CD4-positive, alpha-beta T cell treated with Interleukin-21 for 1 hour (primary cell): ENCODE data around the gene MAN1A2.
A peak's percentile ranks its signal among the peaks of the same experiment; 100 is the strongest.

Experiments
- DNase-seq: peaks from one replicate; pipeline ENCODE4 v3.0.0-alpha.2; 2020

MAN1A2 gene

DNA sequence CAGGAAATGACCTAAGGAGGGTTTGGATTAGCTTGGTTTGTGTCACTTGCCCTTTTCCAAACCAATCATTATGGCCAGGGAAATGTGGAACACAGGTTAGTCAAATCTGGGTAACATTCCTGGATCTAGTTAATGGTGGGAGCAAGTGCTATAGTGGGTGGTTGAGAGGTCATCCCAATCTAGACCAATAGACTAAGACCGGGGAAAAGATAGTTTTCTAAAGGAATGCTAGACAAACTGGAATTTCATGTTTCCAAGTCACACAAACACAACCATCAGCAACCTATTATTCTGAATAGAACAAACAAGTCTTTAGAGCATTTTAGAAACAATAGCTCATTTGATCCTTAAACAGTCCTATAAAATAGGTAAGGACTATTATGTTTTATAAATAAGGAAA is 4.3 kb upstream of the MAN1A2 start:
- no peak for DNase-seq

DNA sequence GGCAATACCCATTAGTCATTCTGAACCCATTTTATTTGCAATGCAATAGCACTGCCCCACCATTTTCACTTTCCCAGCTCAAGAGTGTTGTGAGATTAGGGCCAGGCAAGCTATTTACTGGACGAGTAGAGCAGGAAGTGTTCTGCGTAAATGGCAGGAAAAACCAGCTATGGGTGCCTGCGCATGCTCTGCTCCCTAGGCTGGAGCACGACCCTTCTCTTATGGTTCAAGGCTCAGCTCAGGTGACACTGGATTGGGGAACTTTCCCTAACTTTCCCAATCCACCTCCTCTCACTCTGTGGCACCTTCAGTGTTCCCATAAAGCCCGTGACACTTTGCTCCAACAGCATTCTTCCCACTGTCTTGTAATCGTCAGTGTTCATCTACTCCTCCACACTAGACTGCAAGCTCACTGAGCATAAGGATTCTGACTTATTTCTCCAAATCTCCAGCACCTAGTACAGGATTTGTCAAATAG is 3.6 kb upstream of the MAN1A2 start:
- DNase-seq = peak; percentile 22

DNA sequence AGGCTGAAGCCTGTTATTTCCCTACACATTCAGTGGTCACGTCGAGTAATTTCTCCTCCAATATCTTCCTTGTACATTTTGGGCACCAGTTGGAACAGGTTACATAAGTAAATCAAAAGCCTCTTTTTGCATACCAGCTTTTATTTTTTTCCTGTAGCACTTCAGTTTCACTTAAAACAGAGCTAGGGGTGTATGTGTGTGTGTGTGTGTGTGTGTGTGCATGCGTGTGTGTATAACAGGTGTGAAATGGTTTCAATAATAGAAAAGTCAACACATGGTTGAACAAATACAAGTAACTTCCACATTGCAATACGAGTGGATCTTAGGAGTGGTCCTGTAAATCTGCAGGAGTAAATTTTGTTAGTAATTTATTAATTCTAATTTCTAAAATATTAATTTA is 3.0 kb upstream of the MAN1A2 start:
- peak; percentile 26 for DNase-seq

DNA sequence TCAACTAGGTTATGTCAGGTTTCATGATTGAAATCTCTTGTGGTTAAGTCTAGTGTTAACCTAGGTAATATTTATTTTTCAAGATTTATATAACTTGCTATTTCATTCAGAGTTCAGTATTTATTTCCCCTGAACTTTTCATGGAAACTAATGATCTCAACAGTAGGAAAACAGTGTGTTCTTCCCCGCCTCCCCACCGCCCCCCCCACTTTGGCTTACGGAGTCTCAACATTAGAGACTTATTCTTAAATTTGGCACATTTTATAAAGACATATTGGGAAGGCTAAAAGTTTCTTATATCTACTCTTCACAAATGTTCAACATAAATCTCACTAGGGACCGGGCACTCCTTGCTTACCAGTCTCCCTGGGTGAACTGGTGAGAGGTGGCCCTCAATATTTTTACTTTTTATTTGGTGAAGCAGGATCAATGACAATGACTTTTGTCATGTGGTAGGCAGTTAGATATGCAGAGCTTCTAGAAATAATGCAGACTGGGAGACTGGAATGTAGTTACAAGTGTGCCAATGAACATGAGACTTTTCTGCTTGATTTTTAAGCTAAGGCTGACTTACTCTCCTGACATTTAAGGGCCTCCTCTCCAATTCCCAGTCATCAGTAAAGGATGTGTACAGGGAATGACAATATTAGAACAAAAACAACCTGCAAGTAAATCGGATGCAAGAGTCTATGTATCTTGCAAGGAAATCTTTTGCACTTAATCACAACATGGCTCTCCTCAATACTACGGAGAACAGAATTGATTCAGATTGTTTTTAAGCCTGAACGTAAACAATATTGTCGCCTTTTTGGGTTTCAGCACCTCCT is 1.7 kb upstream of the MAN1A2 start:
- no peak for DNase-seq

DNA sequence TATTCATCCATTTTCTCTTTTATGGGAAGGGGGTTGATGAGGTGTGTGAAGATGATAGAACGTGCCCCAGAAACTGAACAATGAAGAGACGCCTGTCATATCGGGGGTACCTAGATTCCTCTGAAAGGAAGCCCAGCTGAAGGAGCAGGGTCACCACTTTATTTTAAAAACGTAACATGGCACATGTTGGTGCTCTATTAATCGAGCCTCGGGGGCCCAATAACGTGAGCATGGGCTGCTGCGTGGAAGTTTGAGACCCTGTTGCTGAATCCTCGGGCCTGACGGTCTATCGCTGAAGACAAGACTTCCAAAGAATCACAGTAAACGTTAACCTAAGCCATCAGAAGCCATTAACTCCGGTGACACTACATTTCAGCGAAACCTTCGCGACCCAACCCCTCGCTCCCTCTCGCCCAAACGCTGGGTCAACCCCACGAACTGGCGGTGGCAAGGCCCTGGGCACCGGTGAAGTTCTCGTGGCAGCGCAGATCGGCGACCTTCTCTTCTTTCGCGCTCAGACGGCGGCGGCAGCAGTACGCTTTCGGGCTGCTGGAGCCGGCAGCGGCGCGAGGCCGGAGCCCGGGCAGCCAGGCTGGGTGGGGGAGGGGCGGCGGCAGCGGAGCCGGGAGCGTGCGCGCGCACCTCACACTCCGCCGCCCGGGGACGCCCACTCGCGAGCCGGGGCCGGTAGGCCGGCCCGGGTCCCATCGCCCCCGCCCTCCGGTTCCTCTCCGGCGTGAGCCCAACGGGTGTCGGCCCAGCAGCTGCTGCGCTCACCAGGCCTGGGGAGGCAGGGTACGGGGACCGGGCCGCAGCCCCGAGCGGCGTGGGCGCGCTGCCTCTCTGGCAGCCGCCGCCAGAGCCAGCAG is 838 bp upstream of the MAN1A2 start:
- peak; percentile 85 for DNase-seq

DNA sequence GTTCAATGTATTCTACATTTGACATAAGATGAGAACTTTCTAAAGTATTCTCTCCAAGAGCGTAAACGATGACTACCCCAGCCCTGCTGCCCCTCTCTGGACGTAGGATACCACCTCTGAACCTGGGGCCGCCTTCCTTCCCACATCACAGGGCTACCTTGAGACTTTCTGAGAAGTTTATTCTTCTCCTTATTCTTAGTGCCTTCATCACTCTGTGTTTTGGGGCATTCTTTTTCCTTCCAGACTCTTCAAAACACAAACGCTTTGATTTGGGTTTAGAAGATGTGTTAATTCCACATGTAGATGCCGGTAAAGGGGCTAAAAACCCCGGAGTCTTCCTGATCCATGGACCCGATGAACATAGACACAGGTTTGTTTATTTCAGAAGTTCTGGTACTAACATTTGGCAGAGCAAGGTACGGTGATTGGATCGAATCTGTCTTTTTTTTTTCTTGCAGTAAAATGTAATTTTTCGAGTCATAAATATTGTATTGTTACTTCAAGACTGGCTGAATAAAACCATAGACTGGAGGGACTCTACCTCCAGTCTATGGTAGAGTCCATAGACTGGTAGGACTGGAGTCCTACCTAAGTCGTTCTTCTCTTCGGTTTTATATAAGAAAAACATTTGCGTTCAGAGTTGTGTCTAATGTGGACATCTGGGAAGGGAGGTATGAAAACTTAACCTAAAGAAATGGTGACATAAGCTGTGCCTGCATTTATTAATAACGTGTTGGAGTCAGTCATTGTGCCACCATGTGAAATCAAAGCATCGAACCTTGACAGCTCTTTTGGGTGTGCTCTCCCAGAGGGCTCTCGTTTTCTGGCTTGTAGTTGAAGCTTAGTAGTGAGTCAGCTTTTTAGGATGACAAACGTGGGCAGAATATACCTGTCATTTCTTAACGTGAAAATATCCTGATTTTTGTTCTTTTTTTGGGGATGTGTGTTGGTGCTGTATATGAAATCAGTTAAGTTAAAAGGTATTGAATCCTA is 1.2 kb downstream of the MAN1A2 start:
- DNase-seq = peak; percentile 24

DNA sequence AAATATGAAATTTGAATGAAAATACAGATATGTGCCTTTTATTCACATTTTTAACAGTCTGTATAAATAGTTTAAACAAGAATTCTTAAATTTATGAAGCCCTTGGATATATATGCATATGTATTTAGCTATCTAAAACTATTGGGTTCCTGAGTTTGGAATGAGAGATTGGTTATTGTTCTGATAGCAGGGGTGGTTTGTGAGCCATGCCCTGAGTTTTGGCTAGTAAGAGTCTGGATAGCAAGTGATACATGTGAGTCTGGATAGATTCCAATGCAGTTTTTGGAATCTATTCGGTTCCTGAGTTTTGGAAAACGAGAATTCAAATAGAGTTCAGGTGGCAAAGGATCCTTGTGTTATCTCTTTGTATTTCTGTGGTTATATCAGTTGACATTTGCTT is 2.8 kb downstream of the MAN1A2 start:
- no peak for DNase-seq

DNA sequence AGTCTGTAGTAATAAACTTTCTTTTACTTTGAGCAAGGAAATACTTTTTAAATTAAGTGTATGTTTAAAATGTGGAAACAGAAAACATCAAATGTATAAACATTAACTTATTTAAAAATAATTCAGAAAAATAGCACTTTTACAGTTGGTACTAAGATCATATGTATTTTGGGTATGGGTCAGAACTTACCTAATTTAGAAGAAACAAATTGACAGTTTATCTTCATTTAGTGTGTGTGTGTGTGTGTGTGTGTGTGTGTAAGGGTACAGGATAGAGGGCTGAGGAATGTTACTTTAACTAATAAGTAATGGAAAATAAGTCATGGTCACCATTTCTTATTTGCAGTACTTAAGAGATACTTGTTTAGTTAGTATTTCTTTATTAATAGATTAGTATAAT is 3.3 kb downstream of the MAN1A2 start:
- DNase-seq = no peak

DNA sequence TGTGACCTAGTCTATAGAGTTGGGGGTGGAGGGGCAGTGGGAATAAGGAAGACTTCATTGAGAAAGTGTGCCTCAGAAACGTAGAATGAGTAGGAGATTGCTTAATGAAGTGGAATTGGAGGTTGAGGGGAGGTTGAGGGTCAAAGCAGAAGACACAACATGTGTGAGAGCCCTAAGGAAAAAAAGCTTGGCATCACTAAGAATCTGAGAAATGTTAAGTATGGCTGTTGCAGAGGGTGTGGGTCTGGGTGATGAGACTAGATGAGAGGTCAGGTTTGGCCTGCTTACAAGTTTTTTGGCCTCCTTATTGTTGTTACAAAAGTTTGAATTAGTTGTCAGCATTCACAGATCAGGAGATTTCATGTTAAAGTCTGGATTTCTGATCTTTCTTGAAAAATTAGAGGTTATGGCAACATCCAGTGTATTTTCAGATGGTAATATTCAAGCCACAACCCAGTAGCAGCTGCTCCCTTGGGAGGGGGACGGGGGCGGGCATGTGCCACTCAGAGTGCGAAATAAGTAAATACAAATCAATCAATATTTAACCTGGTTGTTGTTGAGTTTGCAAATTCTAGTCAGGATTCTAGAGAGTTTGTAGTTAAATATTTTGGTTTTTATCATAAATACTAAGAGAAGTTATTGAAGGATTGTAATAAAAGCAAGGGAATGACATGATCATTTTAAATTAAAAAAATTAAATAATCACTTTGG is 4.3 kb downstream of the MAN1A2 start:
- DNase-seq = no peak

DNA sequence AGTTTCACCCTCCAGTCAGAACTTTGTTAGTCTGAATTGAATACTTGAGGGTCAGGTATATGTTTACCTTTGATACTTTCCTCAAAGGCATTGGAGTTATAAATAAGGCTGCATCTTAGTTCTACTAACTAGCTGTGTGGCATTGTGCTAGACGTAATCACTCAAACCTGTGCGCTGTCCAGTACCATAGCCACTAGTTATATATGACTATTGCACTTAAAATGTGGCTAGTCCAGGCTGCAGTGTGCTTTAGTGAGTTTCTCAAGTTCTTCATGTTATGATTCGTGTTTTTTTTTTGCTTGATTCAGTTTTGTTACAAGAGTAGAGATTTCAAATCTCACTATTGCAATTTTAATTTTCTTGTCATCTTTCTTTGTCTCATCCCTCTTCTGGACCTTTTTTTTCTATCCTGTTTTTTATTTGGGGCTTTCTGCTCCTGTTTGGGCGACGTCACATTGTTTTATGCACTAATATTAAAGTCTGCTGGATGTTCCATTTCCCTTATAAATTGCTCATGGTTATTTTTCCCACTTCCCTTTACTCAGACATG is 5.7 kb downstream of the MAN1A2 start:
- DNase-seq = no peak

DNA sequence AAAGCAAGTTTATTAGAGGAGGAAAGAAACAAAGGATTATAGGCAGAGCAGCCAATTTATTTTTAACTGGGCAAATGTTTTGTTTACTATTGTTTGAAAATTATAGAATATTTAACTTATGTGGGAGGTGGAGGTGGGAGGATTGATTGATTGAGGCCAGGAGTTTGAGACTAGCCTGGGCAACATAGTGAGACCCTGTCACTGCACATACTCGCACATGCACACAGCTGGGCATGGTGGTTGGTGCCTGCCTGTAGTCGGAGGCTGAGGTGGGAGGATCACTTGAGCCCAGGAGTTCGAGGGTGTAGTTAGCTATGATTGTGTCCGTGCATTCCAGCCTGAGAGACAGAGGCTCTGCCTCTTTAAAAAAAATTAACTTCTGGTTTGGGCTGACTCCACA is 6.7 kb downstream of the MAN1A2 start:
- DNase-seq = no peak

DNA sequence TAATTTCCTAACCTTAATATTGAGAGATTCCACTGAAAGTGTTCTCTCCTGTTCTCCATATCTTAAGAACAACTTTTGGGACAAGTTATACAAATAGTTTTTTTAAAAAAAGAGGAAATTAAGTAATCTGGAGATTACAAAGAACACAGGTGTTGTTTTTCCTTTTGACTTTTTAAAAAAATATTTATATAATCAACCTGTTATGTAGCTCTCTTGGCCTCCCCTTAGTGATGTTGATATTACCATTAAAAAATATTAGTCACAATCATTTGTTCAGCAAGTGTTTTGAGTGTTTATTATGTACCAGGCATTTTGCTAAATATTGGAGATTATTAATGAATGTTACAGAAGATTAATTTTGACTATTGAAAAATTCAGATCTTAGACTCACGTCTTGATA is 8.1 kb downstream of the MAN1A2 start:
- DNase-seq = no peak

DNA sequence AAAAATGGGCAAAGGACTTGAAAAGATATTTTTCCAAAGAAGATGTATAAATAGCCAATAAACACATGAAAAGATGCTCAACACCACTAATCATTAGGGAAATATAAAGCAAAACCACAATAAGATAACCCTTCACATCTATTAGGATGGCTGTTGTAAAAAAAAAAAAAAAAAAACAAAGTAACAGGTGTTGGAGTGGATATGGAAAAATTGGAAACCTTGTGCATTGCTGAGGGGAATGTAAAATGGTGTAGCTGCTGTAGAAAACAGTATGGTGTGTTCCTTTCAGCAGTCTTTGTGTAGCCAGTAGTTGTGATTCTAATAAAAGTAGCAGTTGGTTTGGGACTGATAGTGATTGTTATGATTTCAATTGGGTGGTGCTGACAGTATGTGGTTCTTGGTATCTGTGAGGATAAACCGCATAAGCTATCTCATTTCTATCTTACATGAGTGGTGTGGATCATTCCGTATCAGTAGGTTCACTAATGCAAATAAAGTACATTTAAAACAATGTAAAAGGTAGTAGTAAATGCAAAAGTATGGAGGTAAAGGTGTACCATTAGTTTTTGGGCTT is 19.9 kb downstream of the MAN1A2 start:
- no peak for DNase-seq

DNA sequence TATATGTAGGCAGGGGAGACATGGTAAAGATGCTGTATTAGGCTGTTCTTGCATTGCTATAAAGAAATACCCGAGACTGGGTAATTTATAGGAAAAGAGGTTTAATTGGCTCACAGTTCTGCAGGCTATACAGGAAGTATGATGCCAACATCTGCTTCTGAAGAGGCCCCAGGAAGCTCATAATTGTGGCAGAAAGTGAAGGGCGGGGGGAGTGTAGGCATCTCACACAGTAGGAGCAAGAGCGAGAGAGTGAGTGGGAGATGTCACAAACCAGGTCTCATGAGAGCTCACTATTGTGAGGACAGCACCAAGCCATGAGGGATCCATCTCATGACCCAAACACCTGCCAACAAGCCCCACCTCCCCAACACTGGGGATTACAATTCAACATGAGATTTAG is 21.1 kb downstream of the MAN1A2 start:
- DNase-seq = no peak

DNA sequence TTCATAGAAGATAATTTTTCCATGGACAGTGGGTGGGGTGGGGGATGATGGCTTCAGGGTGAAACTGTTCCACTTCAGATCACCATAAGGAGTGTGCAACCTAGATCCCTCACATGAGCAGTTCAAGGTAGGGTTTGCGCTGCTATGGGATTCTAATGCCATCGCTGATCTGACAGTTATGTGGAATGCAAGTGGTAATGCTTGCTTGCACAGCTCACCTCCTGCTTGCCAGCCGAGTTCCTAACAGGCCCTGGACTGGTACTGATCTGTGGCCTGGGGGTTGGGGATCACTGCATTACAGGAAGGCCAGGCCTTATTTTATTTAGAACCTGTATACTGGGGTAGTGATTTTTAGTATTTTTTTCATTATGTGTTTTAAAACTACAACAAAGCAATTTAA is 22.0 kb downstream of the MAN1A2 start:
- DNase-seq = no peak

DNA sequence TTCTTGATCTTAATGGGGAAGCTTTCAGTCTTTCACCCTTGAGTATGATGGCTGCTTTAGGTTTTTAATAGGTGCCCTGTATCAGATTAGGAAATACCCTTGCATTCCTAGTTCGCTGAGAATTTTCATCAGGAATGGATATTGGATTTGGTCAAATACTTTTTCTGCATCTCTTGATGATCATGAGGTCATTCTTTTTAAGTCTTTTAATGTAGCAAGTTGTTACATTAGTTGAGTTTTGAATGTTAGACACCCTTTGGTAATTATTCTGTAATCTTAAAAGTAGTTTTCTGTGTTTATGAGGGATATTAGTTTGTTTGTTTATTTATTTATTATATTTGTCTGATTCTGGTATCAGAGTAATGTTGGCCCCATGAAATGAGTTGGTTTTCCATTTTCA is 22.5 kb downstream of the MAN1A2 start:
- no peak for DNase-seq

DNA sequence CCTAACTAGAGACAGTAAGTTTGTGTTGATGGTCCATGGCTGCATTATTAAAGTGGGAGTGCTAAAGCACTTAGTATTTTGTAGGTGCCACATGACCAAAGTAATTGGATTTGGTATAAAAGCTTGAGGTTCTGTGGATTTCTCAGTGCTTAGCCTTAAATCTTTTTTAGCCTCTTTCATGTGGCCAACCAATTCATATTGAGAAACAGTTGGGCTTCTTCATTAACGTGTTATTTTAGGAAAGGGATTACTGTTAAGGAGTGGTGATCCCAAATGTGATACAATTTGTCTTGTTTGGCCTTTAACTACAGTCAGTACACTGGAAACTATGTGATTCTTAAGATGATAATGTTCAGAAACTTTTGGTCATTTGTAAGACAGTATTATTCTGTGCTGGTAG is 25.5 kb downstream of the MAN1A2 start:
- DNase-seq = no peak

DNA sequence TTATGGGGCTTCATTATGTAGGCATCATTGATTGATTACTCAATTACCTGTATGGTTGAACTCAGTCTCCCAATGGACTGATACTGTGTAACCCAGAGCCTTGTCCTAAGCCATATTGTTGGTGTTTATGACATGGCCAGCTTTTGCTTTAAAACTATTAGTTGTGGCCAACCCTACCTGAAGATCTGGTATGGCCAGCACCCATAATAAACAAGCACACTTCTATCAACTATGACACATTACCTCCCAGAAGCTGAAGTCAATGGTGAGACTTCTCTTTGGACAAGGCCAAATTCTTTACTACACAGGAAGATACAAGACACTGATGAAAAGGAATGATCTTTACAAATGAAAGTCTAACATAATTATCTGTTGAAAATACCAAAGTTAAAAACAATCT is 28.8 kb downstream of the MAN1A2 start:
- no peak for DNase-seq

DNA sequence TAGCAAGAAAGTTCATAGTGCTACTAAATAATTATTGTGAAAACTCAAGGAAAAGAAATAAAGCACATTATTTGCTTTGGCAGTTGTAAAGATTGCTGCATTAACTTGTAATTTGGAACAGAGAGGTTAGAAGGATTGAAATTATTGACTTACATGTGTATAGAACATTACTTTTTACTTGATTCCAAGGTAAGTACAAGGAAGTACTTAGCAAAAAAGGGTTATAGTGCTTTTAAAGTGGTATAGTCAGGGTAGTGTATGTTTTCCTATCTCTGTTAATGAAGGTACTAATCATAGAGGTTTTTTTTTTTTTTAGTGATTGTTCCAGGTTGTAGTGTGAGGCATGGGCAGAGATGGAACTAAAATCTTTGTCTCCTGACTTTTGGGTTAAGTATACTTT is 29.4 kb downstream of the MAN1A2 start:
- DNase-seq = no peak

DNA sequence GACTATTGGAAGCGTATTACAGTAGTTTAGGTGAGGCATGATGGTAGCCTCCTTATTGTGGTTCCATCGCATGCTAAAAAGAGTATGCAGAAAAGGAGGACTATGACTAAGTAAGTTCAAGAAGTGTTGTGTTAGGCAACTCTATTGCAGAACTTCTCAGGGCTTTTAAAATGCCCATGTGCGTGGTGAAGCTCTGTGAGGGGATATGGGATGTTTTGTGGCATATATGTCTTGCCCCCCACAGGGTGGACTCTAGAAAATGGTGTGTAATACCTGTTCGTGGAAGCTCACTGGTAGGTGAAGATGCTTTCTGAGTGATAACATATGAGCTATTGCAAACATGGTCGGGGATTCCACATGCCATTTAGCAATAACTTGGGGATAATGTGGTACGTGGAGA is 31.7 kb downstream of the MAN1A2 start:
- no peak for DNase-seq

DNA sequence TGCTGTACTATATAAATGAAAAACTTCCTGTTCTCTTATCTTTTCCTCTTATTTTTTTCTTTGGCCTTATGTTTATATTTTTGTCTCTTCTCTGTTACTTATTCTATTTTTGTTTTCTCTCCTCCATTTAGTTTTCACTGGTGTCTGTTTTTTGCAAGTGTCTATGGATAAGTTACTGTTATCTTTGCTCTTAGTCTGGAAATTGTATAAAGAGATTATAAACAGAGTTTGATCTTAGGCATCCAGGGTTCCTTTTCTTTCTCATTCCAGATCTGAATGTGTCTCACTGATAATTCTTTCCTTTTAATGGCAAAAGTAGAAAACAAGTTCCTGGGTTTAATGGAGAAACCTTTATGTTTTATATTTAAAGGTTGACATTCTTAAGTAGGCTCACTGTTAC is 34.5 kb downstream of the MAN1A2 start:
- no peak for DNase-seq

DNA sequence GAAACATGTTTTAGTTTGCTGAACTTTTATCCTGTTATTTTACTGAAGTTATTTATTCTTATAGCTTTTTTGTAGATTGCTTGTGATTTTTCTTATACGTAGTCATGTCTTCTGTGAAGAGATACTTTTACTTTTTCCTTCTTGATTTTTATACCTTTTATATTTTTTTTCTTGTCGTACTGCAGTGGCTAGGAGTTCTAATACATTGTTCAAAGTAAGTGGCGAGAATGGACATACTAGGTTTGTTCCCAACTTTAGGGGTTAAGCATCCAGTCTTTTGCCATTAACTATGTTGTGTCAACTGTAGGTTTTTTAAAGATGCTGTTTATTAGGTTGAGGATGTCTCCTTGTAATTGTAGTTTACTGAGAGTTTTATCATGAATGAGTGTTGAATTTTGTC is 36.3 kb downstream of the MAN1A2 start:
- no peak for DNase-seq
